GM23338 (cell line): ENCODE data around the gene PADI1. TPM values are rescaled to one million over a fixed set of nuclear protein-coding genes. Genes with fewer than 3 reads are reported as not detected.

Experiments
- ATAC-seq: fragments of 200-7000 bp; cut with Tn5 transposase; 3 replicates; pipeline ENCODE4 v1.9.1; 2020
- DNase-seq: peaks from one replicate; pipeline ENCODE4 v3.0.0-alpha.2; 2015; ENCODE audit warnings: low spot score
- H2AFZ ChIP-seq: fragments of 200-600 bp; sonication (generic); 2 replicates; pipeline ENCODE4 v1.8.0; 2016; ENCODE audit warnings: antibody characterized with exemption, mild to moderate bottlenecking, moderate library complexity
- H3F3A ChIP-seq: fragments of 200-600 bp; sonication (generic); replicated peaks from 2 replicates; pipeline ENCODE4 v1.8.0; 2017; ENCODE audit warnings: antibody characterized with exemption, mixed run types, low read depth
- H3K27ac ChIP-seq: fragments of 200-600 bp; sonication (generic); 2 replicates; pipeline ENCODE4 v1.6.1; 2016; ENCODE audit warnings: low read depth
- H3K27me3 ChIP-seq: fragments of 200-600 bp; sonication (generic); 2 replicates; pipeline ENCODE4 v1.8.0; 2016; ENCODE audit warnings: mild to moderate bottlenecking, mixed run types, moderate library complexity; ENCODE audit not compliant: insufficient read depth
- H3K36me3 ChIP-seq: fragments of 200-600 bp; sonication (generic); 2 replicates; pipeline ENCODE4 v1.8.0; 2016; ENCODE audit warnings: mild to moderate bottlenecking; ENCODE audit not compliant: insufficient read depth
- H3K4me1 ChIP-seq: fragments of 200-600 bp; sonication (generic); 2 replicates; pipeline ENCODE4 v1.8.0; 2016; ENCODE audit warnings: mild to moderate bottlenecking, moderate library complexity; ENCODE audit not compliant: insufficient read depth
- H3K4me2 ChIP-seq: fragments of 200-600 bp; sonication (generic); 2 replicates; pipeline ENCODE4 v1.7.1; 2017; ENCODE audit warnings: mixed run types
- H3K4me3 ChIP-seq: fragments of 200-600 bp; sonication (generic); 2 replicates; pipeline ENCODE4 v1.6.1; 2016; ENCODE audit warnings: mixed run types
- H3K79me2 ChIP-seq: fragments of 200-600 bp; sonication (generic); replicated peaks from 2 replicates; pipeline ENCODE4 v1.8.0; 2017; ENCODE audit warnings: mild to moderate bottlenecking; ENCODE audit not compliant: insufficient read depth
- H3K9me2 ChIP-seq: fragments of 200-600 bp; sonication (generic); 2 replicates; pipeline ENCODE4 v1.8.0; 2017; ENCODE audit not compliant: insufficient read depth
- H4K20me1 ChIP-seq: fragments of 200-600 bp; sonication (generic); replicated peaks from 2 replicates; pipeline ENCODE4 v1.8.0; 2017; ENCODE audit warnings: mild to moderate bottlenecking; ENCODE audit not compliant: insufficient read depth
- H3K27ac Mint-ChIP-seq: 2 replicates; pipeline ENCODE4 v1.8.0; 2020; ENCODE audit warnings: inconsistent platforms, mild to moderate bottlenecking, moderate library complexity, mixed read lengths
- H3K27me3 Mint-ChIP-seq: 3 replicates; pipeline ENCODE4 v1.8.0; 2022; ENCODE audit warnings: low read depth, mild to moderate bottlenecking, moderate library complexity, mixed read lengths, inconsistent platforms; ENCODE audit not compliant: insufficient read depth, poor library complexity
- H3K36me3 Mint-ChIP-seq: 3 replicates; pipeline ENCODE4 v1.8.0; 2021; ENCODE audit warnings: low read depth, mild to moderate bottlenecking, inconsistent platforms, moderate library complexity, mixed read lengths
- H3K4me1 Mint-ChIP-seq: 3 replicates; pipeline ENCODE4 v1.8.0; 2020; ENCODE audit warnings: mild to moderate bottlenecking, inconsistent platforms, mixed read lengths
- H3K4me3 Mint-ChIP-seq: 3 replicates; pipeline ENCODE4 v1.8.0; 2021; ENCODE audit warnings: moderate library complexity, mild to moderate bottlenecking, inconsistent platforms, mixed read lengths
- H3K9me3 Mint-ChIP-seq: 3 replicates; pipeline ENCODE4 v1.8.0; 2020; ENCODE audit warnings: moderate library complexity, mild to moderate bottlenecking, inconsistent platforms, mixed read lengths
- CREB1 ChIP-seq: fragments of 250-450 bp; sonication (Bioruptor Pico); IDR thresholded peaks from 2 replicates; pipeline ENCODE4 v1.5.0; 2020; ENCODE audit warnings: low read depth, mild to moderate bottlenecking, moderate library complexity
- EZH2 ChIP-seq: fragments of 200-600 bp; sonication (generic); IDR thresholded peaks from one replicate; pipeline ENCODE4 v1.8.0; 2017; ENCODE audit warnings: antibody characterized with exemption, mild to moderate bottlenecking, low read depth; ENCODE audit not compliant: unreplicated experiment
- EZH2phosphoT487 ChIP-seq: fragments of 200-600 bp; sonication (generic); IDR thresholded peaks from one replicate; pipeline ENCODE4 v1.8.1; 2018; ENCODE audit warnings: antibody characterized with exemption; ENCODE audit not compliant: unreplicated experiment
- NANOG ChIP-seq: IDR thresholded peaks from 2 replicates; pipeline ENCODE4 v1.6.1; 2016; ENCODE audit warnings: antibody characterized with exemption, borderline replicate concordance
- POLR2AphosphoS5 ChIP-seq: IDR thresholded peaks from 2 replicates; pipeline ENCODE4 v1.6.1; 2016; ENCODE audit warnings: antibody characterized with exemption, low read depth
- STAT1 ChIP-seq: IDR thresholded peaks from one replicate; pipeline ENCODE4 v1.6.1; 2016; ENCODE audit warnings: antibody characterized with exemption; ENCODE audit not compliant: unreplicated experiment
- ZNF331 ChIP-seq: fragments of 250-450 bp; sonication (Bioruptor Pico); IDR thresholded peaks from 2 replicates; pipeline ENCODE4 v1.5.0; 2020; ENCODE audit warnings: low read depth, mild to moderate bottlenecking, moderate library complexity
- polyA plus RNA-seq: library from polyadenylated mRNA; unstranded; fragments of >200 nt; fragmentation: Nextera tagmentation; extraction: Ambion mirVana; gene quantifications from 2 replicates; pipeline ENCODE4 v1.2.1, GENCODE V29; 2016
- total RNA-seq: library from RNA; depleted of rRNA; stranded (reverse); fragments of >200 nt; shearing (Covaris generic); gene quantifications from 2 replicates; pipeline ENCODE4 v1.2.3, GENCODE V29; 2014
- TF ChIP-seq, protein P1 (sequence below), 2 experiments: fragments of 200-600 bp in 1 of 2; sonication (generic) in 1 of 2; conservative IDR thresholded peaks; 2 replicates each; pipeline versions ENCODE4 v1.5.1 to v1.6.1; 2016 to 2017; ENCODE audit warnings: antibody characterized with exemption in 2 of 2, low read depth in 2 of 2, mild to moderate bottlenecking in 2 of 2, moderate library complexity in 1 of 2
- TF ChIP-seq, protein P2 (sequence below): fragments of 250-450 bp; sonication (Bioruptor Pico); IDR thresholded peaks from 2 replicates; pipeline ENCODE4 v1.5.0; 2020; ENCODE audit warnings: mild to moderate bottlenecking, moderate library complexity
- TF ChIP-seq, protein P3 (sequence below): IDR thresholded peaks from 2 replicates; pipeline ENCODE4 v1.6.1; 2016; ENCODE audit warnings: antibody characterized with exemption
- TF ChIP-seq, protein P4 (sequence below): IDR thresholded peaks from one replicate; pipeline ENCODE4 v1.6.1; 2018; ENCODE audit warnings: antibody characterized with exemption; ENCODE audit not compliant: unreplicated experiment

The PADI1 gene
- total and polyA plus RNA-seq, 2 experiments from 2014 or later: 0.26 to 0.28 TPM

DNA sequence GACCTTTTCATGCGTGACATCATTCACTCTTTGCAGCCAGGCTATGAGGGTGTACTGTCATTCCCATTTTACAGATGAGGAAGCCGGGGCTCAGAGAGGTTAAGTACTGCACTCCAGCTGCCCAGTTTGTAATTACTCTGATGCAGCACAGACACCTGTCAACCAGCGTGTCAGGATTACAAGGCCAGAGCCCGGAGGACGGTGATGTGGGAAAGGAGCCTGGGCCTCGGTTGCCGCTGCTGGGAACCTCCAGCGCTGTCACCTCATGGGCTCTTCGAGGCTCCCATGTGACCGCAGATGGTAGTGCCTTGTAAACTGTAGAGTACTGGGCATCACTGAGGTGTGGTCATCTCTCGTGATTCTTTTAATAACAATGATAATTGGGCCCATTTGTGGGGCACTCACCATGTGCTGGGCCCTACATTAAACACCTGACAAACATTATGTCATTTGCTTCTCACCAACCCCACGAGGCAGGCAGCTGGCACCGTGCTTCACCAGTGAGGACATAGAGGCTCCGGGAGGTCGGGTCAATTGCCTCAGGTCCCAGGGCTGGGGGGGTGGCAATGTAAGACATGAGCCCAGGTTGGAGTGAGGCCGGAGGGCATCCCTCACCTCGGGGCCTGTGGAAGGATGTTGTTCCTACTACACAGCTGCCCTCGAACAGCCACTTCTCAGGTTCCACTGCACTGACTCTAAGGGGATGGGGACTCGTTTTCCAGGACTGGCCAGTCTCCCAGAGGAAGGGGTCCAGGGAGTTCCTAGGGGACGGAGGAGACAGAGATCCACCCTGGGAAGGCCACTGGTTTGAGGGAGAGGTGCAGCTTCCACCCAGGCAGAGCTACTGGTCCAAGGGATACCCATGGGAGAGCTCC lies 42.8 kb upstream of the PADI1 start:
- Mint-ChIP-seq H3K4me3 (no peak overlapping the region), H3K36me3 (peaks cover 9% of the 10 kb centered on the region; the same call in 1 of the 3 replicates), H3K27me3 (peaks cover 9% of the 10 kb centered on the region), H3K27ac (no peak overlapping the region), H3K4me1 (peaks cover 20% of the 10 kb centered on the region), H3K9me3 (peaks cover 13% of the 10 kb centered on the region; the same call in 2 of the 3 replicates)
- Histone ChIP-seq H2AFZ (no peak overlapping the region), H3F3A (no peaks in the 10 kb centered on the region), H3K4me1 (peaks cover 12% of the 10 kb centered on the region), H3K9me2 (peaks cover 8% of the 10 kb centered on the region; the same call in 1 of the 2 replicates), H3K27me3 (no peaks in the 10 kb centered on the region), H3K27ac (no peak overlapping the region), H3K36me3 (no peaks in the 10 kb centered on the region), H4K20me1 (no peaks in the 10 kb centered on the region), H3K79me2 (no peaks in the 10 kb centered on the region), H3K4me2 (no peak overlapping the region), H3K4me3 (no peak overlapping the region)
- TF ChIP-seq, protein P1, sequence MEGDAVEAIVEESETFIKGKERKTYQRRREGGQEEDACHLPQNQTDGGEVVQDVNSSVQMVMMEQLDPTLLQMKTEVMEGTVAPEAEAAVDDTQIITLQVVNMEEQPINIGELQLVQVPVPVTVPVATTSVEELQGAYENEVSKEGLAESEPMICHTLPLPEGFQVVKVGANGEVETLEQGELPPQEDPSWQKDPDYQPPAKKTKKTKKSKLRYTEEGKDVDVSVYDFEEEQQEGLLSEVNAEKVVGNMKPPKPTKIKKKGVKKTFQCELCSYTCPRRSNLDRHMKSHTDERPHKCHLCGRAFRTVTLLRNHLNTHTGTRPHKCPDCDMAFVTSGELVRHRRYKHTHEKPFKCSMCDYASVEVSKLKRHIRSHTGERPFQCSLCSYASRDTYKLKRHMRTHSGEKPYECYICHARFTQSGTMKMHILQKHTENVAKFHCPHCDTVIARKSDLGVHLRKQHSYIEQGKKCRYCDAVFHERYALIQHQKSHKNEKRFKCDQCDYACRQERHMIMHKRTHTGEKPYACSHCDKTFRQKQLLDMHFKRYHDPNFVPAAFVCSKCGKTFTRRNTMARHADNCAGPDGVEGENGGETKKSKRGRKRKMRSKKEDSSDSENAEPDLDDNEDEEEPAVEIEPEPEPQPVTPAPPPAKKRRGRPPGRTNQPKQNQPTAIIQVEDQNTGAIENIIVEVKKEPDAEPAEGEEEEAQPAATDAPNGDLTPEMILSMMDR (conservative IDR thresholded peaks at IDR 0.05; ENCODE audit: low read depth in 2 of 2): no peak
- TF ChIP-seq ZNF331 (CRISPR knock-in tag): no peak
- TF ChIP-seq, protein P2, sequence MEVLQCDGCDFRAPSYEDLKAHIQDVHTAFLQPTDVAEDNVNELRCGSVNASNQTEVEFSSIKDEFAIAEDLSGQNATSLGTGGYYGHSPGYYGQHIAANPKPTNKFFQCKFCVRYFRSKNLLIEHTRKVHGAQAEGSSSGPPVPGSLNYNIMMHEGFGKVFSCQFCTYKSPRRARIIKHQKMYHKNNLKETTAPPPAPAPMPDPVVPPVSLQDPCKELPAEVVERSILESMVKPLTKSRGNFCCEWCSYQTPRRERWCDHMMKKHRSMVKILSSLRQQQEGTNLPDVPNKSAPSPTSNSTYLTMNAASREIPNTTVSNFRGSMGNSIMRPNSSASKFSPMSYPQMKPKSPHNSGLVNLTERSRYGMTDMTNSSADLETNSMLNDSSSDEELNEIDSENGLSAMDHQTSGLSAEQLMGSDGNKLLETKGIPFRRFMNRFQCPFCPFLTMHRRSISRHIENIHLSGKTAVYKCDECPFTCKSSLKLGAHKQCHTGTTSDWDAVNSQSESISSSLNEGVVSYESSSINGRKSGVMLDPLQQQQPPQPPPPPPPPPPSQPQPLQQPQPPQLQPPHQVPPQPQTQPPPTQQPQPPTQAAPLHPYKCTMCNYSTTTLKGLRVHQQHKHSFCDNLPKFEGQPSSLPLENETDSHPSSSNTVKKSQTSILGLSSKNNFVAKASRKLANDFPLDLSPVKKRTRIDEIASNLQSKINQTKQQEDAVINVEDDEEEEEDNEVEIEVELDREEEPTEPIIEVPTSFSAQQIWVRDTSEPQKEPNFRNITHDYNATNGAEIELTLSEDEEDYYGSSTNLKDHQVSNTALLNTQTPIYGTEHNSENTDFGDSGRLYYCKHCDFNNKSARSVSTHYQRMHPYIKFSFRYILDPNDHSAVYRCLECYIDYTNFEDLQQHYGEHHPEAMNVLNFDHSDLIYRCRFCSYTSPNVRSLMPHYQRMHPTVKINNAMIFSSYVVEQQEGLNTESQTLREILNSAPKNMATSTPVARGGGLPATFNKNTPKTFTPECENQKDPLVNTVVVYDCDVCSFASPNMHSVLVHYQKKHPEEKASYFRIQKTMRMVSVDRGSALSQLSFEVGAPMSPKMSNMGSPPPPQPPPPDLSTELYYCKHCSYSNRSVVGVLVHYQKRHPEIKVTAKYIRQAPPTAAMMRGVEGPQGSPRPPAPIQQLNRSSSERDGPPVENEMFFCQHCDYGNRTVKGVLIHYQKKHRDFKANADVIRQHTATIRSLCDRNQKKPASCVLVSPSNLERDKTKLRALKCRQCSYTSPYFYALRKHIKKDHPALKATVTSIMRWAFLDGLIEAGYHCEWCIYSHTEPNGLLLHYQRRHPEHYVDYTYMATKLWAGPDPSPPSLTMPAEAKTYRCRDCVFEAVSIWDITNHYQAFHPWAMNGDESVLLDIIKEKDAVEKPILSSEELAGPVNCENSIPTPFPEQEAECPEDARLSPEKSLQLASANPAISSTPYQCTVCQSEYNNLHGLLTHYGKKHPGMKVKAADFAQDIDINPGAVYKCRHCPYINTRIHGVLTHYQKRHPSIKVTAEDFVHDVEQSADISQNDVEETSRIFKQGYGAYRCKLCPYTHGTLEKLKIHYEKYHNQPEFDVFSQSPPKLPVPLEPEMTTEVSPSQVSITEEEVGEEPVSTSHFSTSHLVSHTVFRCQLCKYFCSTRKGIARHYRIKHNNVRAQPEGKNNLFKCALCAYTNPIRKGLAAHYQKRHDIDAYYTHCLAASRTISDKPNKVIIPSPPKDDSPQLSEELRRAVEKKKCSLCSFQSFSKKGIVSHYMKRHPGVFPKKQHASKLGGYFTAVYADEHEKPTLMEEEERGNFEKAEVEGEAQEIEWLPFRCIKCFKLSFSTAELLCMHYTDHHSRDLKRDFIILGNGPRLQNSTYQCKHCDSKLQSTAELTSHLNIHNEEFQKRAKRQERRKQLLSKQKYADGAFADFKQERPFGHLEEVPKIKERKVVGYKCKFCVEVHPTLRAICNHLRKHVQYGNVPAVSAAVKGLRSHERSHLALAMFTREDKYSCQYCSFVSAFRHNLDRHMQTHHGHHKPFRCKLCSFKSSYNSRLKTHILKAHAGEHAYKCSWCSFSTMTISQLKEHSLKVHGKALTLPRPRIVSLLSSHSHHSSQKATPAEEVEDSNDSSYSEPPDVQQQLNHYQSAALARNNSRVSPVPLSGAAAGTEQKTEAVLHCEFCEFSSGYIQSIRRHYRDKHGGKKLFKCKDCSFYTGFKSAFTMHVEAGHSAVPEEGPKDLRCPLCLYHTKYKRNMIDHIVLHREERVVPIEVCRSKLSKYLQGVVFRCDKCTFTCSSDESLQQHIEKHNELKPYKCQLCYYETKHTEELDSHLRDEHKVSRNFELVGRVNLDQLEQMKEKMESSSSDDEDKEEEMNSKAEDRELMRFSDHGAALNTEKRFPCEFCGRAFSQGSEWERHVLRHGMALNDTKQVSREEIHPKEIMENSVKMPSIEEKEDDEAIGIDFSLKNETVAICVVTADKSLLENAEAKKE: no peak
- TF ChIP-seq EZH2phosphoT487: no peak
- TF ChIP-seq POLR2AphosphoS5: no peak
- no peak for TF ChIP-seq EZH2
- no peak for TF ChIP-seq NANOG
- TF ChIP-seq, protein P3, sequence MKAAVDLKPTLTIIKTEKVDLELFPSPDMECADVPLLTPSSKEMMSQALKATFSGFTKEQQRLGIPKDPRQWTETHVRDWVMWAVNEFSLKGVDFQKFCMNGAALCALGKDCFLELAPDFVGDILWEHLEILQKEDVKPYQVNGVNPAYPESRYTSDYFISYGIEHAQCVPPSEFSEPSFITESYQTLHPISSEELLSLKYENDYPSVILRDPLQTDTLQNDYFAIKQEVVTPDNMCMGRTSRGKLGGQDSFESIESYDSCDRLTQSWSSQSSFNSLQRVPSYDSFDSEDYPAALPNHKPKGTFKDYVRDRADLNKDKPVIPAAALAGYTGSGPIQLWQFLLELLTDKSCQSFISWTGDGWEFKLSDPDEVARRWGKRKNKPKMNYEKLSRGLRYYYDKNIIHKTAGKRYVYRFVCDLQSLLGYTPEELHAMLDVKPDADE: no peak
- TF ChIP-seq, protein P4, sequence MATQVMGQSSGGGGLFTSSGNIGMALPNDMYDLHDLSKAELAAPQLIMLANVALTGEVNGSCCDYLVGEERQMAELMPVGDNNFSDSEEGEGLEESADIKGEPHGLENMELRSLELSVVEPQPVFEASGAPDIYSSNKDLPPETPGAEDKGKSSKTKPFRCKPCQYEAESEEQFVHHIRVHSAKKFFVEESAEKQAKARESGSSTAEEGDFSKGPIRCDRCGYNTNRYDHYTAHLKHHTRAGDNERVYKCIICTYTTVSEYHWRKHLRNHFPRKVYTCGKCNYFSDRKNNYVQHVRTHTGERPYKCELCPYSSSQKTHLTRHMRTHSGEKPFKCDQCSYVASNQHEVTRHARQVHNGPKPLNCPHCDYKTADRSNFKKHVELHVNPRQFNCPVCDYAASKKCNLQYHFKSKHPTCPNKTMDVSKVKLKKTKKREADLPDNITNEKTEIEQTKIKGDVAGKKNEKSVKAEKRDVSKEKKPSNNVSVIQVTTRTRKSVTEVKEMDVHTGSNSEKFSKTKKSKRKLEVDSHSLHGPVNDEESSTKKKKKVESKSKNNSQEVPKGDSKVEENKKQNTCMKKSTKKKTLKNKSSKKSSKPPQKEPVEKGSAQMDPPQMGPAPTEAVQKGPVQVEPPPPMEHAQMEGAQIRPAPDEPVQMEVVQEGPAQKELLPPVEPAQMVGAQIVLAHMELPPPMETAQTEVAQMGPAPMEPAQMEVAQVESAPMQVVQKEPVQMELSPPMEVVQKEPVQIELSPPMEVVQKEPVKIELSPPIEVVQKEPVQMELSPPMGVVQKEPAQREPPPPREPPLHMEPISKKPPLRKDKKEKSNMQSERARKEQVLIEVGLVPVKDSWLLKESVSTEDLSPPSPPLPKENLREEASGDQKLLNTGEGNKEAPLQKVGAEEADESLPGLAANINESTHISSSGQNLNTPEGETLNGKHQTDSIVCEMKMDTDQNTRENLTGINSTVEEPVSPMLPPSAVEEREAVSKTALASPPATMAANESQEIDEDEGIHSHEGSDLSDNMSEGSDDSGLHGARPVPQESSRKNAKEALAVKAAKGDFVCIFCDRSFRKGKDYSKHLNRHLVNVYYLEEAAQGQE: no peak
- no peak for TF ChIP-seq STAT1
- no peak for TF ChIP-seq CREB1 (CRISPR knock-in tag)
- no peak for ATAC-seq
- DNase-seq: no peak
